Activated CD8-positive, alpha-beta memory T cell treated with anti-CD3 and anti-CD28 coated beads for 24 hours (primary cell): ENCODE results near the gene TKT.
"Not testable (repeated sequence)": the region's sequence is repeated elsewhere in the genome, so short reads cannot be mapped to it uniquely, and the experiment has no call there.

Experiments
- DNase-seq: peaks from one replicate; pipeline ENCODE4 v3.0.0-alpha.2; 2020

TKT gene

DNA sequence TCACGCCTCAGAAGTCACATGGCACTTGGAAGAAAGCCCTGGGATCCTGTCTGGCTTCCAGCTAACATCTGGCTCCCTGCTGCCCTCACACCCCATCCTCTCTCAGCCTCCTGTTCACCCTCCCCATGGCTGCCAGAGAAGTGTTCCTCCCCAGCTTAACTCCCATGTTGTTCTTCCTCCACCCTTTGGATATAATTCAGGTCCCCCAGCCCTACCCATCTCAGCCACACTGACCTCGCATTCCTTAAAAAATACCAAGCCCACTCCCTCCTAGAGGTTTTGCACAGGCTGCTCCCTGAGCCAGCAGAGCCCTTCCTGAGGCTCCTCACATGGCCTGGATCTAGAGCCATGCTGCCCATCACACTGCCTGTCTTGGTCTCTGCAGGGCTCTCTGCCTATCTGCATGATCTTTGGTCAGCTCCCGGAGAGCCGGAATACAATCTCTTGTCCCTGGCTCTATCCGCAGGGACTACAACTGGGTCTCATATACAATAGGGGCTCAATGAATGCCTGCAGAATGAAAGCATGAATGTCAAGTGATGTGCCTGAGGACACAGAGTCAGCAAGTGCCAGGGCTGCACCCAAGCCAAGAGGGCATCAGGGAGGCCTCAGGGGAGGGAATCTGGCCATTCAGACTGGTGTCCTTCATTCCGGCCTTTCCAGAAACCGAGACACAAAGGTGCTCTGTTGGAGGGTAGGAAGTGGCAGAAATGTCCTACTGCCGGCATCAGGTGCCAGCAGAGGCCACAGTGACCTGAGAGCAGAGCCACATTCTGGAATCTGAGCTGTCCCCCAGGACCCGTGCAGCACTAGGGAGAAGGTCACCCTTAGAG is 3.8 kb upstream of the TKT start:
- DNase-seq: no peak

DNA sequence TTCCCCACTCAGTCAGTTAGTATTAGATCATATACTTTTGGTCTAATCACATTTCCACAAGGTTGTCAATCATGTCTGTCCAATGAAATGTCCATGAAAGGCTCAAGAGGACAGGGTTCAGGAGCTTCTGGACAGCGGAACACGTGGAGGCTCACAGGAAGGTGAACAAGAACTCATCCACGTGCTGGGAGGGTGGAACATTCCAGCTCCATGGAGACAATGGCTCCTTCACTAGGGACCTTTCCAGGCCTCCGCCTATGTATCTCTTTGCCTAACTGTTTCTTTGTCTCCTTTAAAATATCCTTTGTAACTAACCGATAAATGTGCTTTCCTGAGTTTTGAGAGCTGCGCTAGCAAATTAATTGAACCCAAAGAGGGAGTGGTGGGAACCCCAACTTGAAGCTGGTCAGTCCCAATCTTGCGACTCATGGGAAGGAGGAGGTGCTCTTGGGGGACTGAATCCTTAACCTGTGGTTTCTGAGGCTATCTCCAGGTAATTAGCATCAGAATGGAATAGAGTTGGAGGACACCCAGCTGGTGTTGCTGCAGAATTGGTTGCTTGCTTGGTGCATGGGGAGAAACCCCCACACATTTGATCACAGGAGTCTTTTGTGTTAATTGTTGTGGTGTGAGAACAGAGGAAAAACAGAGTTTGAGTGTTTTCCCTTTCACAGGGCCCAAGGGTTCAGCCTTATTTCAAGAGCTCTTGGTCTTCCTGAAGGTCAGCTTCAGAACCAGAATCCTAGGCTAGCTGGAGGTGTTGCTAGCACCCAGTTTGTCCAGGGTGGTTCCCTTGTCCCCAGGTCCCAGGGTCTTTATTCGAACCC is 3.0 kb upstream of the TKT start:
- DNase-seq: no peak

DNA sequence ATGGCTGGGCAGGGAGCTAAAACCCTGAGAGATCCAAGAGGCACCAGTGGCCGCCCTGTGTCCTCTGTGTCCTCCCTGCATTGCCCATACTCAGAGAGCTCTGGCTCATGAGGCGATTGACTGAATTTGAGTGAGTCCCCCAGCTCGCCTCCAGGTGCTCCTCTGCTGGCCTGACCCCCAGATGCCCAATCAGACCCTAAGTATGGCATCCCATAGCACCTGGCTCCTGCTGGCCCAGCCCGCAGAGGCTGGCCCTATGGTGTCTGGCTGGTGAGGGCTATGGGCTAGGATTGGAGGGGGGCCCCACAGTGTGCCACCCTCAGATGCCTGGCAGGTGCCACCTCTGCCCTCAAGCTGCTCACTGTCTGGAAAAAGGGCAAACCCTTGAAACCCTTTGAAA is 1.6 kb upstream of the TKT start:
- DNase-seq: no peak

DNA sequence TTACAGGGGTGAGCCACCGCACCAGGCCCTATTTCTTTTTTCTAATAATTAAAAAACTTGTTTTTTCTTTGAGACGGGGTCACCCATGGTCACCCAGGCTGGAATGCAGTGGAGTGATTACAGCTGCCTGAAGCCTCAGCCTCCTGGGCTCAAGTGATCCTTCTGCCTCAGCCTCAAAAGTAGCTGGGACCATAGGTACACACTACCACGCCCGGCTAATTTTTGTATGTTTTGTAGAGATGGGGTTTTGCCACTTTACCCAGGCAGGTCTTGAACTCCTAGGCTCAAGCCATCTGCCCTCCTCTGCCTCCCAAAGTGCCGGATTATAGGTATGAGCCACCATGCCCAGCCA is 858 bp upstream of the TKT start:
- no peak for DNase-seq

DNA sequence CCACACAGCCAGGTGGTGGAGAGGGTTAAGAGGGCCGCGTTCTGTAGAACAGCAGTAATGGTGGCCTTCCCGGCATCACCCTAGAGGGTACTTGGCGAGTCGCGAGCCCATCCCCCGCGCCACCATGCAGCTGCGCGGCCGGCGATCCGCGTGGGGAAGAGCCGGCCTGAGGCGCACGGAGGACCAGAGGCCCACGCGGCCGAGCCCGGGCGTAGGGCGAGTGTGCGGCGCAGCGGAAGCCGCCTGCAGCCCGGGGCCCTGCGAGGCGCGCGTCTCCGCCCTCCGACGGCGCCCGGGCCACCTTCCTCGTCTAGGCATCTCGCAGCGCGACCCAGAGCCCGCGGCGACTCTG is 423 bp downstream of the TKT start:
- DNase-seq: no peak

DNA sequence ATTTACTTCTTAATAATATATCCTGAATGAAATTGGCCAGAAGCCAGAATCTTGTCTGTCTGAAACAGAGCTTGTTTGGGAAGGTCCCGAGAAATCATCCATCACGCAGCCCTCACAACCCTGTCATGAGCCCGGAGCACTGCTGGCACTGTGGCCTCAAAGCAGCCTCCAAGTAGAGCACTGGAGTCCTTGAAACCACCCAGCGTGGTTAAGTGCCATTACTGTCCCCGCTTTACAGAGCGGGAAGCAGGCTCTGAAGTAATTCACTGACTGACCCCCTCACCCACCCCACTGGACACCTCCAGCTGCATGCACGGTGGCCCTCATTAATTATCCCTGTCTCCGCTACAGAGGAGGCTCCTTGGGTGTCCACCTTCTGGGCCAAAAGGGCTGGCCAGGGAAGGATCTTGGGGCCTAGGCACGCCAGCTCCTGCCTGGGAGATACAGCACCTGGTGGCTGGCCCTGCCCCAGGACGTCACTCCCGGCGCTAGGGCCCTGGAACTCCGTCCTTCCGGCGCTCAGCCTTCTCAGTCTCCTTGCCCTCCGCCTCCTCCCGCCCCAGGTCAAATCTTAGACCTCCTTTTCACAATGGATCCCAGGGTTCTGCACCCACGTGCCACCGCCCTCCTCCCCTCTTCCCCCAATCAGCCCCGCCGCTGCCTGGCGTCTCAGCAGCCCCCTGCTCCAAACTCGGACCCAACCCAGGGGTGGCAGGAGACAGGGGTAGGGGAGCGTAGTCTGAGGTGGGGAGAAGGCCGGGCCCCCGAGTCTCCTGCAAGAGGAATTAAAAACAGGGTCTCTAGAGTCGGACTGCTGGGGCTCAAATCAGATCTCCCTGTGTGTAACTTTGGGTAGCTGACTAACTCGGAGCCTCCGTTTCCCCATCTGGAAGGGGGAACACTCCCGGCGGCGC is 1.1 kb downstream of the TKT start:
- peak; percentile 82 for DNase-seq

DNA sequence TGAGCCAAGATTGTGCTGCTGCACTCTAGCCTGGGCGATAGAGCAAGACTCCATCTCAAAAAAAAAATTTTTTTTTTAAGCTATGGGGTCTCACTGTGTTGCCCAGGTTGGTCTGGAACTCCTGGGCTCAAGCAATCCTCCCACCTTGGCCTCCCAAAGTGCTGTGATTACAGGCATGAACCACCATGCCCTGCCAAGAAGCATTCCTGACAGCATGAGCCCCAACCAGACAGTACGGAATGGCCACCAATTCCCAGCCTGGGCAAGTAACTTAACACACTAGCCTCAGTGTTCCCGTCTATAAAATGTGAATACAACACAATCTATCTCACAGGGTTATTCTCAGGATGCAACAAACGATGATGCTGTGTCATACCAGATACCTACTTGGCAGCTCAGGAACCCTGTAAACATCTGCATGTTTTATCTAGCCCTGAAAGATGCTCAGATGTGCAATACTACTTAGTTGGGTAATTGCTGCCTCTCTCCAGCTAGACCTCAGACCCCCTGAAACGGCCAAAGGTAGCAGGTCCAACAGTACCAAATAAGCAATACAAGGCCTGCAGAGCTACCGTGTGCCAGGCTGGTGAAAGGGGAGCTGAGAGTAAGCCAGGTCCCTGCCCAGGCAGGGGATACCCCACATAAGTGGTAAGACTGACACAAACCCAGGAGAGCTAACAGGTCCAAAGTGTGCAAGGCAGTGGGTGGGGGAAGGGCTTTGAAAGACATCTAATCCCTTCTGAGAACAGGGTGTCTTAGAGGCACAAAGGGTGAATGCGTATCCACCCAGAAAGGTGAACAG is 1.9 kb downstream of the TKT start:
- DNase-seq: no peak

DNA sequence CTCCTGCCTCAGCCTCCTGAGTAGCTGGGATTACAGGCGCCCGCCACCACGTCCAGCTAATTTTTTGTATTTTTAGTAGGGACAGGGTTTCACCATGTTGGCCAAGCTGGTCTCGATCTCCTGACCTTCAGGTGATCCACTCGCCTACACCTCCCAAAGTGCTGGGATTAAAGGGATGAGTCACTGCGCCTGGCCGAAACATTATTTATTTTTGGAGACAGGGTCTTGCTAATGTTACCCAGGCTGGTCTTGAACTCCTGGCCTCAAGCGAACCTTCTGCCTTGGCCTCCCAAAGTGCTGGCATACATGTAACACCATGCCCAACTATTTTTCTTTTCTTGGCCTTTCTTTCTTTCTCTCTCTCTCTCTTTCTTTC is 2.9 kb downstream of the TKT start:
- DNase-seq: not testable (repeated sequence)

DNA sequence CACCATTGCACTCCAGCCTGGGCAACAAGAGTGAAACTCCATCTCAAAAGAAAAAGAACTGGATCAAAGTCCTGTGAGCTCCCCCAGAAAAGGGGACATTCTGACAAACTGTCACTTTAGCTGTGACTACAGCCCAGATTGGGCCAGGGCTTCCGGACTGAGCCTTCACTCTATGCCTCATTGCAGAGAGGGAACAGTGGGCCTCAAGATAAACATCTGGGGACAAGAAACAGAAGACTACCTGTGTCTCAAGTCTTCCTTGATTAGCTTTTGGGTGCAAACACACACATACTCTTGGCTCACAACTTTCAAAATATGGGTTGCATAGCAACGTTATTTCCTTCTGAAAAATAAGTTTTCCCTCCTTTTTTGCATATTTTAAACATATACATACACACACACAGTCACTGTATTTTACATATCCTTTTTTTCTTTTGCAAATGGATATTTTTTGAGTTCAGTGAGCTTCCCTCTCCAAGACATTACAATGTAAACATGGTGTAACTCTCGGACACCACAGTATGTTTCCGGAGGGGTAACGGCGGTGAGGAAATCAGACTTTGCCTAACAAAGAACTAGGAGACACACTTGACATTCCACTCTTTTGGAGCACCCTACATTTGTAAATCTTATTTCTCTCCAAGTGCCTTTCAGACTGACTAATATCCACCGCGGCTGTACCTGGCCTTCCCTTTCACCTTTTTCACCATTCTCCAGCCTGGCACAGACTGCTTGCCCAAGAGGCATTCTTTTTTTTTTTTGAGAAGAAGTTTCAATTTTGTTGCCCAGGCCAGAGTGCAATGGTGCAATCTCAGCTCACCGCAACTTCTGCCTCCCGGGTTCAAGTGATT is 3.5 kb downstream of the TKT start:
- DNase-seq: no peak

DNA sequence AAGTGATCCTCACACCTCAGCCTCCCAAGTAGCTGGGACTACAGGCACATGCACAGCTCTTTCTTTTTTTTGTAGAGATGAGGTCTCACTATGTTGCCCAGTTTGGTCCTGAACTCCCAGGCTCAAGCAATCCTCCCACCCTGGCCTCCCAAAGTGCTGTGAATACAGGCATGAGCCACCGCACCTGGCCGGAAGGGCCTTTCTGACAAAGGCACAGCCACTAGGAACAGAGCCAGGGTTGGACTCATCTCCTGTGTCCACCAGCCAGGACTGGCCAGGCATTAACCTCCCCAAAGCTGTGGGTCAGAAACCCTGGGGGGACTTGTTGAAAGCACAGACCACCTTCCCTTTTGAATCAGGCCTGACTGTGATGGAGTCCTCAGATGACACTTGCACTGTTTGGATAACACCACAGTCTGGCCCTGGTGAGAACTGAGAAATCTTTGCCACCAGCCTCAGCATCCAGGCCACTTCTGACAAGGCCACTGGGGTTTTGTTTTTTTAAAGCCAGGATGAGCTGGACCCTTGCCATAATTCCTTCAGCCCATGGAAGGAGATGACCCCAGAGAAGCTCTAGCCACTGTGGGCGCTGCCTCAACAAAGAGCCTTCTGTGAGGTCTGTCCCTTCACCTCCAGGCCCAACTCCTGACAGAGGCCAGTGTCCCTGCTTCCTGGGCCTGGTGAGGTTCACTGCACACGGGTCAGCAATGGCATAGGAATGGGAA is 4.8 kb downstream of the TKT start:
- no peak for DNase-seq

DNA sequence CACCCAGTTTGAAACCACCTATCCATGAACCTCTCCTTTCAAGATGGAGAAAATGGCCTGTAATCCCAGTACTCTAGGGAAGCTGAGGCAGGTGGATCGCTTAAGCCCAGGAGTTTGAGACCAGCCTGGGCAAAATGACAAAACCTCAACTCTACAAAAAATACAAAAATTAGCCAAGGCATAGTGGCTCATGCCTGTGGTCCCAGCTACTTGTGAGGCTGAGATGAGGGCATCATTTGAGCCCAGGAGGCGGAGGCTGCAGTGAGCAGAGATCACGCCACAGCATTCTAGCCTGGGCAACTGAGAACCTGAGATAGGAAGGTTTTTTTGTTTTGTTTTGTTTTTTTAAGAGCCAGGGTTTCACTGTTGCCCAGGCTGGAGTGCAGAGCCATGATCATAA is 5.4 kb downstream of the TKT start:
- DNase-seq: no peak

DNA sequence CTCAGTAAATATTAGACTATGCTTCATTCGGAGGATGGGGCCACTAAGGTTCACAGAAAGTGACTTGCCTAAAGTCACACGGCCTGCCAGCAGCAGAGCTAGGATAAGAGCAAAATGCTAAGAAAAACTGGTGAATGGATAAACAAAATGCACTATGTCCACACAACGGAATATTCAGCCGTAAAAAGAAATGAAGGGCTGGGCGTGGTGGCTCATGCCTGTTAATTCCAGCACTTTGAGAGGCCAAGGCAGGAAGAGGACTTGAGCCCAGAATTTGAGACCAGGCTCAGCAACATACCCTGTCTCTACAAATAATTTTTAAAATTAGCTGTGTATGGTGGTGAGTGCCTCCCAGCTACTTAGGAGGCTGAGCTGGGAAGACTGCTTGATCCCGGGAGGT is 7.7 kb downstream of the TKT start:
- no peak for DNase-seq

DNA sequence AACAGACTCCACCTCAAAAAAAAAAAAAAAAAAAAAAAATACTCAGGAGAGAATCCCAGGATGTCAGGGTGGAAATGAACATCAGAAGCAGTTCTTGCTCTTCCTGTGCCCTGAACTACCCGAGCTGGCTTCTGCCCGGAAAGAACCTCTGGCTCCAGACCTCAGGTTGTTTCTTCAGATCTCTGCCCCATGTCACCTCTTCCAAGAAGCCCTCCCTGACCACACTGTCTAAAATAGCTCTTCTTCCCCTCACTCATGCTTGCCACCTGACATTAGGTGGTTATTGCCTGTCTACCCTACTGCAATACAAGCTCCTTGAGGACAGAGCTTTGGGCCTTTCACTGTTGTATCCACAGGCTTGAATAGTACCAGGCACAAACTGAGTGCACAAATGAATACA is 8.2 kb downstream of the TKT start:
- no peak for DNase-seq

DNA sequence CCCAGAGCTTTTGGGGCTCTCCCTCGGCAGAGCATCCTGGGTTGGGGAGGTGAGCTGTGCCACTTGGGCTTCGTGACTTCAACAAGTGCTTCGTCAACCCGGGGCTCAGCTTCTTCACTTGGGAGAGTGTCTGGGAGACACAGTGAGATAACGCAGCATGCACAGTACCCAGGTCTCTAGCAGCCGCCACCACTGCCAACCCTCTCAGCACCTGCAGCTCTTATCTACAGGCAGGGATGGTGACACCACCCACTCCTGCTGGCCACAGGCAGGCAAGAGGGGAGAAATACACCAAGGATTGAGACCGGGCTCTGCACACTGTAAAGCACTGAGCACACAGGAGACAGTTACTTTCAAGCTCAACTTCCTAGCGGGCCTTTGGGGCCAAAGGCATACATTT is 11.6 kb downstream of the TKT start:
- DNase-seq: no peak

DNA sequence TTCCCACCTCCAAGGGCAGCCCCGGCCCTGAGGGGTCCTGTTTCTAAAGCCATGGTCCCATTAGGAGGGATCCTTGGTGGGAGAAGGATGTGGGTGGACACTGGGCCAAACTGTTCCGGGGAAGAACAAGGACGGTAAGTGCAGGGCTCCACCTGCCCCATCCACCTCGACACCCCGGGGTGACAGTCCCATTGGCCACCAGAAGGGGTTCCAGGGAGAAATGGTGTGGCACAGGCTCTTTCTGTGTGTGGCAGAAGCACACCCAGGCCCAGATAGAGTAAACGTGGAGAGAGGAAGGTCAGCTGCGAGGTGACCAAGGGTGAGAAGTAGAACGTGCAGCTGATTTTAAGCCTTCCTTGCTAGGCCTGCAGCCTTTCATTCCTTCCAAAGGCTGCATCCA is 12.0 kb downstream of the TKT start:
- no peak for DNase-seq

DNA sequence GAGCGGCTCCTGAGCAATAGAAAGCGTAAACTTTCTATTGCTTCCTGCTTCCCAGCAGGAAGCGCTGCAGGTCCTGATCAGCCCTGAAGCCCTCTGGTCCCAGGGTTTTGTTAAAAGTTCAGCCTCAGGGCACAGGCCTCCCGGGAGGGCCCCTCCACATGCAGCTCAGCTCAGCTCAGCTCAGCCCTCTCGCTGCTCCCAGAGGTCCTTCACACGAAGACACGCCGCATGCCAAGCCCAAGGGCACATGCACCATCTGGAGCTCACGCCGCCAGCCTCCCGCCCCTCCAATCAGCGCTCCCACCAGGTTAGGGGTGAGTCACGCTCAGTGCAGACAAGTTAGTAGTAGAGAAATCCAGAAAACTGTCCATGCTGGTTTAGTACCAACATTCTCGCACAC is 12.7 kb downstream of the TKT start:
- DNase-seq: no peak

DNA sequence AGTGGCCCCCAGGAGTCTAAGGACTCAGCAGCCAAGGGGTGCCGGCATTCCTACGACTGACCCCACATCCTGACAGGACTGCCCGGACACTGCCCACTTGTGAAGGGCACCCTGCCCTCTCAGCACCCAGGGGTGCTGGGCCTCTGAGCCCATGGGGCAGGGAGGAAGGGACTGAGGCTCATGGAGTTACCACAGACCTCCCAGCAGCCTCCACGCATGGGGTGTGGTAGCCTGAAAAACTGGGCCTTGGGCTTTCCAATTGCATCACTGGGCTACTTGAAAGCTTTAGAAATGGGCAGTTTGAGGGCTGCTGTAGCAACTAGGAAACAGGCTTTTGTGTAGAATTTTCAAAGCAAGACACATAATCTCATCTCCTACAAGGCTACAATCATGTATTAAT is 13.2 kb downstream of the TKT start:
- DNase-seq: no peak

DNA sequence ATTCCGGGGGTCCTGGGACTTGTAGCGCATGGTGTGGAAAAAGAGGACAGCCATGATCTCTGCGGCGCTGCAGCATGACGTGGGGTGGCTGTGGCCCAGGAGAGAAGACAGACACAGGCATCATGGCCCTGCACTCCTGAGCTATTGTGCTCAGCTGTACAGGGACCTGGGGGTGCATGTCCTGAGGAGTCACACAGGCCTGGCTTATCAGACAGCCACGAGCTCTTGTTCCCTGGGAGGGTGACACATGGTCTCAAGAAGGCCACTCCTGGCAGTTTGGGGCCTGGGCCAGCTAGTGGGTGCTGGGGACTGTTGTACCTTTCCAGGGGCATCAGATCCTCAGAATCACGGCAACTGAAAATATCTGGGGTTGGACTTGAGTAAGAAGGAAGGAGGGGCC is 13.7 kb downstream of the TKT start:
- no peak for DNase-seq

DNA sequence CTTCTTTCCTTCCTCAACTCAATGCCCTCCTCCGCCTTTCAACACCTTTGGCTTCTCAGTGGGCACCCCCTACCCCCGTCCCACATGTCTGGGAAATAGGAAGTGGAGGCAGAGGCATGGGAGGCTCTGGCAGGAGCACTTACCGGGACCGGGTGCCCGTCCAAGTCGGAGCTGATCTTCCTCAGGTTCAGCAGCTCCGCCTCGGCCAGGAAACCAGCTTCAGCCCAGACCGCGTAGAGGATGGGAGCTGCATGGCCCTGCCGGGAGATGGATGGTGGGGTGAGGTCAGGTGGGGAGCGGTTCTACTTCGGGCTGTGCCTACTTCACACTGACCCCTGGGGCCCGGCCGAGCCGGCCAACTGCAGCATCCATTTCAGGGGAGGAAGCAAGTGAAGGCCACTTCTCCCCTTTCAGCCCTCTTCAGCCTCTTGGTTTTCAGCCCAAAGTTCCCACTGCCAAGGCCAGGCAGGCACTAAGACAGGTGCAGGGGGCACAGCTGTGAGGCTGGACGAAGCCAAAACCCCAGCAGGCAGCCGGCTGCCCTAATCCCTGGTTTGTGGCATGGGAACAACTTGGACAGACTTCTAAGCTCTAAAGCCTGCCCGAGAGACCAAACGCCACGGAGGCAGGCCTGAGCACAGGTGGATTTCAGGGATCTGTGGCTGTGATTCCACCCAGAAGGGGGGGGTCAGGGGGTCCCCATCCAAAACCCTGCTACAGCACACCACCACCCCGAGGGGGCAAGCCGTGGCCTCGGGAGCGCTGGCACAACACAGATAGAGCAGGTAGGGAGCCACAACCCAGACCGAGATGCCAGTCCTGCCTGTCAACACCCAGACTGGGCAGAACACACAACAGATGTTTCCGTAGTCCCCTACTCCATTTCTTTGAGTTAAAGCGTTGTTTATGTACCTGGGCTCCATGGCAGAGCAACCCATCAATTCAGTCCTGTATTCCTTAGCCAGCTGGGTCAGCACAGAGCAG is 14.5 kb downstream of the TKT start:
- no peak for DNase-seq

DNA sequence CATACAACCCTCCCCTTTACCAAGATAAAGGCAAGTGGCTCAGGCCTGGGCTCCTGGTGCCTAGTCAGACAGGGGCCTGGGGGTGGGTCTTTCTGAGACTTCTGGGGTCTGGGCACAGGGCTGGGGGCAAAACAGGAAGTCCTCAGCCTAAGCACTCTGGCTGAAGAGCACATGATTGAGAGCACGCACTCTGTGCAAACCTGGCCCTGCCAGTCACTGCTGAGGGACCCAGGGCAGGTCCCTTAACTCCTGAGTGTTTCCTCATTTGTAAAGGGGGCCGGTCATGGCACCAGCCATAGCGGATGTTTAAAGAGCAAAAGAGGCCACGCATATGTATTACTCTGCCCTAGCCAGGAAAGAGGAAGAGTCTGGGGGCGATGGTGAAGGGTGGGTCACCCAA is 16.0 kb downstream of the TKT start:
- DNase-seq: no peak
